HEK293 (cell line): ENCODE data around the gene UBL4A.

ENCODE experiments used
- CTCF ChIA-PET: fragments of 350-600 bp; formaldehyde crosslinking; extraction: SDS; loops from one replicate; lab custom pipeline; 2021; ENCODE audit warnings: antibody characterized with exemption; lab: Yijun Ruan, JAX
- POLR2A ChIA-PET: fragments of 300-600 bp; formaldehyde crosslinking; extraction: SDS; loops from one replicate; lab custom pipeline; 2020; ENCODE audit warnings: antibody characterized with exemption, inconsistent platforms; lab: Yijun Ruan, JAX
- H3K27ac ChIP-seq: fragments of 200-500 bp; sonication (Bioruptor generic); 2 replicates; pipeline ENCODE4 v1.5.1; 2014; ENCODE audit warnings: low read depth, low read length, control low read depth, inconsistent platforms; ENCODE audit errors: extremely low read depth
- H3K36me3 ChIP-seq, 2 experiments: fragments of 200-500 bp in 1 of 2; sonication (Bioruptor generic) in 1 of 2; 1 replicate in 1 of 2; 2 replicates in 1 of 2; pipeline ENCODE4 v1.5.1; 2014 to 2017; ENCODE audit warnings: inconsistent platforms in 2 of 2, low read length in 2 of 2; ENCODE audit not compliant: control insufficient read depth in 2 of 2, insufficient read depth in 1 of 2
- H3K4me1 ChIP-seq: fragments of 200-500 bp; sonication (Bioruptor generic); 2 replicates; pipeline ENCODE4 v1.5.1; 2014; ENCODE audit warnings: mild to moderate bottlenecking, low read length, inconsistent platforms; ENCODE audit not compliant: control insufficient read depth, insufficient read depth
- H3K4me3 ChIP-seq: 2 replicates; pipeline ENCODE4 v1.5.1; 2011; ENCODE audit warnings: low read depth, mild to moderate bottlenecking, control low read depth, low read length, moderate library complexity
- H3K9me3 ChIP-seq: fragments of 200-500 bp; sonication (Bioruptor generic); 2 replicates; pipeline ENCODE4 v1.5.1; 2014; ENCODE audit warnings: low read depth, low read length, inconsistent platforms; ENCODE audit not compliant: control insufficient read depth, insufficient read depth
- BCL11A ChIP-seq: fragments of 450-650 bp; formaldehyde crosslinking; IDR thresholded peaks from 2 replicates; pipeline ENCODE4 v1.5.1; 2016; ENCODE audit warnings: low read depth, missing biosample characterization, missing genetic modification characterization
- FEZF1 ChIP-seq: fragments of 450-650 bp; formaldehyde crosslinking; IDR thresholded peaks from 2 replicates; pipeline ENCODE4 v1.5.1; 2016; ENCODE audit warnings: missing biosample characterization, missing genetic modification characterization
- GLIS2 ChIP-seq: fragments of 450-650 bp; formaldehyde crosslinking; IDR thresholded peaks from 2 replicates; pipeline ENCODE4 v1.5.1; 2016; ENCODE audit warnings: missing biosample characterization, missing genetic modification characterization
- PBX3 ChIP-seq: sonication (generic); formaldehyde crosslinking; IDR thresholded peaks from 2 replicates; pipeline ENCODE4 v1.8.1; 2022; ENCODE audit warnings: mild to moderate bottlenecking, moderate library complexity, missing genetic modification reagents
- PRDM10 ChIP-seq: fragments of 450-650 bp; formaldehyde crosslinking; IDR thresholded peaks from 2 replicates; pipeline ENCODE4 v1.5.1; 2016; ENCODE audit warnings: missing biosample characterization, missing genetic modification characterization
- SALL2 ChIP-seq: fragments of 450-650 bp; formaldehyde crosslinking; IDR thresholded peaks from 2 replicates; pipeline ENCODE4 v1.5.0; 2017; ENCODE audit warnings: missing biosample characterization, mild to moderate bottlenecking, missing genetic modification characterization, borderline replicate concordance
- SETDB1 ChIP-seq: IDR thresholded peaks from one replicate; pipeline ENCODE4 v1.6.1; 2017; ENCODE audit warnings: mild to moderate bottlenecking, low read length, moderate library complexity, mixed read lengths; ENCODE audit not compliant: insufficient read length
- SP3 ChIP-seq: fragments of 450-650 bp; formaldehyde crosslinking; IDR thresholded peaks from 2 replicates; pipeline ENCODE4 v1.5.1; 2016; ENCODE audit warnings: missing biosample characterization, missing genetic modification characterization
- ZNF121 ChIP-seq: fragments of 450-650 bp; formaldehyde crosslinking; IDR thresholded peaks from 2 replicates; pipeline ENCODE4 v1.5.1; 2016; ENCODE audit warnings: missing biosample characterization, missing genetic modification characterization
- ZNF214 ChIP-seq: fragments of 450-650 bp; formaldehyde crosslinking; IDR thresholded peaks from 2 replicates; pipeline ENCODE4 v1.5.1; 2017; ENCODE audit warnings: missing biosample characterization, mild to moderate bottlenecking, missing genetic modification characterization, borderline replicate concordance
- ZNF350 ChIP-seq: fragments of 450-650 bp; formaldehyde crosslinking; IDR thresholded peaks from 2 replicates; pipeline ENCODE4 v1.5.0; 2017; ENCODE audit warnings: missing biosample characterization, mild to moderate bottlenecking, missing genetic modification characterization
- ZNF354C ChIP-seq: fragments of 450-650 bp; formaldehyde crosslinking; IDR thresholded peaks from 2 replicates; pipeline ENCODE4 v1.5.1; 2016; ENCODE audit warnings: missing biosample characterization, missing genetic modification characterization, low read depth, borderline replicate concordance
- ZNF404 ChIP-seq: fragments of 450-650 bp; formaldehyde crosslinking; IDR thresholded peaks from 2 replicates; pipeline ENCODE4 v1.5.1; 2017; ENCODE audit warnings: missing biosample characterization, missing genetic modification characterization
- ZNF501 ChIP-seq: fragments of 450-650 bp; formaldehyde crosslinking; IDR thresholded peaks from 2 replicates; pipeline ENCODE4 v1.5.1; 2016; ENCODE audit warnings: missing biosample characterization, missing genetic modification characterization
- ZNF624 ChIP-seq: fragments of 450-650 bp; formaldehyde crosslinking; IDR thresholded peaks from 2 replicates; pipeline ENCODE4 v1.5.1; 2017; ENCODE audit warnings: missing biosample characterization, missing genetic modification characterization
- ZNF626 ChIP-seq: fragments of 450-650 bp; sonication (Bioruptor Pico); formaldehyde crosslinking; IDR thresholded peaks from 2 replicates; pipeline ENCODE4 v1.5.1; 2018; ENCODE audit warnings: missing biosample characterization, missing genetic modification characterization, inconsistent platforms
- ZNF776 ChIP-seq: fragments of 450-650 bp; formaldehyde crosslinking; IDR thresholded peaks from 2 replicates; pipeline ENCODE4 v1.5.0; 2017; ENCODE audit warnings: missing biosample characterization, missing genetic modification characterization, borderline replicate concordance
- ZNF777 ChIP-seq: fragments of 450-650 bp; formaldehyde crosslinking; IDR thresholded peaks from 2 replicates; pipeline ENCODE4 v1.5.1; 2017; ENCODE audit warnings: missing biosample characterization, missing genetic modification characterization, borderline replicate concordance
- ZNF791 ChIP-seq: fragments of 450-650 bp; formaldehyde crosslinking; IDR thresholded peaks from 2 replicates; pipeline ENCODE4 v1.5.1; 2016; ENCODE audit warnings: missing biosample characterization, missing genetic modification characterization
- ZNF843 ChIP-seq: fragments of 450-650 bp; formaldehyde crosslinking; IDR thresholded peaks from 2 replicates; pipeline ENCODE4 v1.5.1; 2016; ENCODE audit warnings: missing biosample characterization, missing genetic modification characterization
- TF ChIP-seq, protein P1 (sequence below): fragments of 450-650 bp; formaldehyde crosslinking; IDR thresholded peaks from 2 replicates; pipeline ENCODE4 v1.5.1; 2016; ENCODE audit warnings: missing biosample characterization, missing genetic modification characterization, low read depth
- TF ChIP-seq, protein P2 (sequence below): fragments of 450-650 bp; formaldehyde crosslinking; IDR thresholded peaks from 2 replicates; pipeline ENCODE4 v1.5.1; 2017; ENCODE audit warnings: missing biosample characterization, missing genetic modification characterization
- TF ChIP-seq, protein P3 (sequence below): fragments of 450-650 bp; formaldehyde crosslinking; IDR thresholded peaks from 2 replicates; pipeline ENCODE4 v1.5.1; 2016; ENCODE audit warnings: missing biosample characterization, missing genetic modification characterization

UBL4A gene

DNA sequence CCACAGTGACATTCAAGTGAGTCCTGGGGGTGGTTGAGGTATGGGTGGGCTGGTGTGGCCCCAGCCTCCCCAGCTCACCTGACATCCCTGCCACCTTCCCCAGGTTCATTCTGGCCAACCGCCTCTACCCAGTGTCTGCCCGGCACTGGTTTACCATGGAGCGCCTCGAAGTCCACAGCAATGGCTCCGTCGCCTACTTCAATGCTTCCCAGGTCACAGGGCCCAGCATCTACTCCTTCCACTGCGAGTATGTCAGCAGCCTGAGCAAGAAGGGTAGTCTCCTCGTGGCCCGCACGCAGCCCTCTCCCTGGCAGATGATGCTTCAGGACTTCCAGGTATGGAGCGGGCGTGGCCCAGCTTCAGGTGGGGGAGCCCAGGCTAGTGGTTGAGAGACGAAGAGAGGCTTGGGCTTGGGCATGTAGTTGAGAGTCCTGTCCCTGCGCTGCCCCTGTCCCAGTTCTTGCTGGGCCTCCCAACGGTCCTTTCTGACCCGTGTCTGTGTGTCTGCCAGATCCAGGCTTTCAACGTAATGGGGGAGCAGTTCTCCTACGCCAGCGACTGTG is 51.2 kb downstream of the UBL4A start:
- CTCF ChIA-PET, result interaction anchor here (0.6 kb wide), 1 partner anchor 466 kb away, joined by 3 read pairs; no protein-coding TSS in a partner anchor
- TF ChIP-seq SP3, result no peak
- TF ChIP-seq PBX3, result no peak
- TF ChIP-seq, protein P1, sequence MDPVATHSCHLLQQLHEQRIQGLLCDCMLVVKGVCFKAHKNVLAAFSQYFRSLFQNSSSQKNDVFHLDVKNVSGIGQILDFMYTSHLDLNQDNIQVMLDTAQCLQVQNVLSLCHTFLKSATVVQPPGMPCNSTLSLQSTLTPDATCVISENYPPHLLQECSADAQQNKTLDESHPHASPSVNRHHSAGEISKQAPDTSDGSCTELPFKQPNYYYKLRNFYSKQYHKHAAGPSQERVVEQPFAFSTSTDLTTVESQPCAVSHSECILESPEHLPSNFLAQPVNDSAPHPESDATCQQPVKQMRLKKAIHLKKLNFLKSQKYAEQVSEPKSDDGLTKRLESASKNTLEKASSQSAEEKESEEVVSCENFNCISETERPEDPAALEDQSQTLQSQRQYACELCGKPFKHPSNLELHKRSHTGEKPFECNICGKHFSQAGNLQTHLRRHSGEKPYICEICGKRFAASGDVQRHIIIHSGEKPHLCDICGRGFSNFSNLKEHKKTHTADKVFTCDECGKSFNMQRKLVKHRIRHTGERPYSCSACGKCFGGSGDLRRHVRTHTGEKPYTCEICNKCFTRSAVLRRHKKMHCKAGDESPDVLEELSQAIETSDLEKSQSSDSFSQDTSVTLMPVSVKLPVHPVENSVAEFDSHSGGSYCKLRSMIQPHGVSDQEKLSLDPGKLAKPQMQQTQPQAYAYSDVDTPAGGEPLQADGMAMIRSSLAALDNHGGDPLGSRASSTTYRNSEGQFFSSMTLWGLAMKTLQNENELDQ (tag by site-specific recombination), result no peak
- TF ChIP-seq SETDB1, result no peak
- no peak for TF ChIP-seq SALL2 (tag by site-specific recombination)
- TF ChIP-seq ZNF791 (tag by site-specific recombination), result no peak
- TF ChIP-seq ZNF354C, result no peak
- TF ChIP-seq FEZF1, result no peak
- no peak for TF ChIP-seq ZNF843 (tag by site-specific recombination)
- no peak for TF ChIP-seq ZNF350 (tag by site-specific recombination)
- TF ChIP-seq BCL11A (tag by site-specific recombination), result no peak
- TF ChIP-seq ZNF626 (tag by site-specific recombination), result no peak
- TF ChIP-seq, protein P2, sequence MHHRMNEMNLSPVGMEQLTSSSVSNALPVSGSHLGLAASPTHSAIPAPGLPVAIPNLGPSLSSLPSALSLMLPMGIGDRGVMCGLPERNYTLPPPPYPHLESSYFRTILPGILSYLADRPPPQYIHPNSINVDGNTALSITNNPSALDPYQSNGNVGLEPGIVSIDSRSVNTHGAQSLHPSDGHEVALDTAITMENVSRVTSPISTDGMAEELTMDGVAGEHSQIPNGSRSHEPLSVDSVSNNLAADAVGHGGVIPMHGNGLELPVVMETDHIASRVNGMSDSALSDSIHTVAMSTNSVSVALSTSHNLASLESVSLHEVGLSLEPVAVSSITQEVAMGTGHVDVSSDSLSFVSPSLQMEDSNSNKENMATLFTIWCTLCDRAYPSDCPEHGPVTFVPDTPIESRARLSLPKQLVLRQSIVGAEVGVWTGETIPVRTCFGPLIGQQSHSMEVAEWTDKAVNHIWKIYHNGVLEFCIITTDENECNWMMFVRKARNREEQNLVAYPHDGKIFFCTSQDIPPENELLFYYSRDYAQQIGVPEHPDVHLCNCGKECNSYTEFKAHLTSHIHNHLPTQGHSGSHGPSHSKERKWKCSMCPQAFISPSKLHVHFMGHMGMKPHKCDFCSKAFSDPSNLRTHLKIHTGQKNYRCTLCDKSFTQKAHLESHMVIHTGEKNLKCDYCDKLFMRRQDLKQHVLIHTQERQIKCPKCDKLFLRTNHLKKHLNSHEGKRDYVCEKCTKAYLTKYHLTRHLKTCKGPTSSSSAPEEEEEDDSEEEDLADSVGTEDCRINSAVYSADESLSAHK (tag by site-specific recombination), result no peak
- TF ChIP-seq ZNF121 (tag by site-specific recombination), result no peak
- Histone ChIP-seq H3K27ac (no peak overlapping the region), H3K36me3 (peaks cover 7 to 78% of the 10 kb centered on the region in 2 experiments; a peak in 2 of 3 replicates), H3K4me3 (no peak overlapping the region), H3K9me3 (no peaks in the 10 kb centered on the region), H3K4me1 (no peaks in the 10 kb centered on the region)
- POLR2A ChIA-PET, result interaction anchor here (0.9 to 1.9 kb wide), 3 partner anchors 10 to 38 kb away, joined by 3 to 4 read pairs (median 3); partner anchors contain the start of gene RPL10

DNA sequence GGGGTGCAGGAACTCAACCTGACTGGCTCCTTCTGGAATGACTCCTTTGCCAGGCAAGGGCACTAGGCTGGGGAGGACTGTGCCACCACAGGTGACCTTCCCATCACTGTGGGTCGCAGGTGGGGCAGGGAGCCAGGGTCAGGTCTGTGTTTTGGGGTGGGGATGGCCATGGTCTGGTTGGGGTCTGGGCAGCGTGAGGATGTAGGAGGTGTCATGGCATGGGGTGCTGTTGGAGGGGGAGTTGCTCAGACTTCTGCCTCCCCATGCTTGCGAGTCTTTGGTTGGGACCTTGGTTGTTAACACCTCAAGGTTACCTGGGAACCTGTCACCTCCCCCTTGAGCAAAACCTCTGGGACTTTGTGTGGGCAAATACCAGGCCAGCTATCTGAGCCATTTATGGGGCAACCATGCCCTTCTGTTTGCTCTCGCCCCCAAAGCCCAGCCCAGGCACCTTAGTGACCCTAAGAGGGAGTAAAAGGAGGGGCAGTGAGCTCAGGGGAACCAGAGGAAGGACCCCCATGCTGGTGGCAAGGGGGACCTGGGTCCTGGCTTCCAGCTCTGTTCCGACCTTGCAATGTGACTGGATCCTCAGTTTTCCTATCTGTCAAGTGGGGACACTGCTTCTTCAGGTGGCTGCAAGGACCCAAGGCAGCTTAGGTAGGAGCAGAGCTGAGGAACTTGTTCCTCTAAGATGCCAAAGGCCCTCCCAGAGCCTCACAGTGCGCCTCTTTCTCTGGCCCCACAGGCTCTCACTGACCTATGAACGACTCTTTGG is 51.8 kb downstream of the UBL4A start:
- peaks cover 5 to 71% of the 10 kb centered on the region in 2 experiments; a peak in 2 of 3 replicates for H3K36me3 ChIP-seq
- H3K9me3 ChIP-seq, result no peaks in the 10 kb centered on the region
- ChIA-PET CTCF (no interaction called here), POLR2A (interaction anchor here (1.3 kb wide), 1 partner anchor 10 kb away, joined by 3 read pairs; no protein-coding TSS in a partner anchor)
- no peak overlapping the region for H3K4me3 ChIP-seq
- H3K27ac ChIP-seq, result no peak overlapping the region
- no peaks in the 10 kb centered on the region for H3K4me1 ChIP-seq
- TF ChIP-seq, protein P3, sequence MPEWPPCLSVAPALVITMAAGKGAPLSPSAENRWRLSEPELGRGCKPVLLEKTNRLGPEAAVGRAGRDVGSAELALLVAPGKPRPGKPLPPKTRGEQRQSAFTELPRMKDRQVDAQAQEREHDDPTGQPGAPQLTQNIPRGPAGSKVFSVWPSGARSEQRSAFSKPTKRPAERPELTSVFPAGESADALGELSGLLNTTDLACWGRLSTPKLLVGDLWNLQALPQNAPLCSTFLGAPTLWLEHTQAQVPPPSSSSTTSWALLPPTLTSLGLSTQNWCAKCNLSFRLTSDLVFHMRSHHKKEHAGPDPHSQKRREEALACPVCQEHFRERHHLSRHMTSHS, result no peak
- TF ChIP-seq ZNF776 (tag by site-specific recombination) (no peak), ZNF501 (tag by site-specific recombination) (no peak), PRDM10 (tag by site-specific recombination) (peak; percentile 59), GLIS2 (tag by site-specific recombination) (0 out of 2 replicates have a peak, but pooled peaks have one; percentile 7), ZNF214 (no peak), SETDB1 (no peak), ZNF777 (no peak), ZNF624 (tag by site-specific recombination) (no peak), ZNF404 (tag by site-specific recombination) (no peak)
